GM21447 (cell line): ENCODE measurements around the gene HHIPL2.
"Not testable (repeated sequence)": the region's sequence is repeated elsewhere in the genome, so short reads cannot be mapped to it uniquely, and the experiment has no call there.

ENCODE experiments used
- ATAC-seq: cut with Tn5 transposase; IDR thresholded peaks from one replicate; pipeline ENCODE4 v1.9.1; 2021; ENCODE audit not compliant: unreplicated experiment

Gene HHIPL2

DNA sequence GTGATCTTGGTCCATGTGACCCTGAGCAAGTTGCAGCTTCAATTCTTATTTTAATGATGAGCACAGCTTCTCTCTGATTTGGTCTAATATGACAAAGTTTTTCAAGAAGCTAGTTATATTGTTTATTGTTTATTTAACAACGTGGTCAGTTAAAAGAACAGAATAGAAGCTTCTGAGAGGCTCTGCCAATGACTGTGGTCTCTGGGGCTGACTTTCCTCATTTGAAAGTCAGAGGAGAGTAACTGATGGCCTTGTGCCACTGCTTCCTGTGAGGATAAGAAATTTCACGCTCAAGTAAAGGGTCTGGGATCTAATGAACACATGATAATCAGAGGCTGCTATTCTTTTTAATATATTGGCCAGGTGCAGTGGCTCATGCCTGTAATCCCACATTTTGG is 7.3 kb downstream of the HHIPL2 start:
- ATAC-seq, result no peak

DNA sequence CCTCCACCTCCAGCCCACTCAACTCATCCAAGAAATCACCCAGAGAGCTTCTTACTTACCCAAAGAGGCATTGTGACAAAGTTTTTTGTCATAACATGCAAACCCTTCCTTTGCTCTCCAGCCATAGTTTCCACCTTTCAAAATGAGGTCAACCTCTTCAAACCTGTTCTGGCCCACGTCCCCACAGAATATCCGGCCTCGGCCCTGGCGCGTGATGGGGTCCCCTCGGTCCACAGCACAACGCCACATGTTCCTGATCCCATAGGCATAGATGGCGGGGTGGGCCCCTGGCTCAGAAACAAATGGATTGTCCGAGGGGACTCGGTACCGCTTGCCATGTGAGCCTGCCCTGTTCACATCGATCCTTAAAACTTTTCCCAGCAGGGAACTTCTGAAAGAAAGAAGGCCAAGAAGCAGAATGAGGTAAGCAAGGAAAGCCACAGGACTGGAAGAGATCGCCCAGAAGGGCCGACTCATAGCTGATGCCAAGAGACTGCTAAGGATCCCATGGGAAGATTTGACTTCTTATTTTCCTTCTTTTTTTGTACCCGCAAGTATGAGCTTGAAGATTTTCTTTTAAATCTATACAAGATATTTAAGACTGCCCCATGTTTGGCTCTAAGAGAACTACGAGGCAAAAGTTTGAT is 7.8 kb downstream of the HHIPL2 start:
- ATAC-seq, result no peak

DNA sequence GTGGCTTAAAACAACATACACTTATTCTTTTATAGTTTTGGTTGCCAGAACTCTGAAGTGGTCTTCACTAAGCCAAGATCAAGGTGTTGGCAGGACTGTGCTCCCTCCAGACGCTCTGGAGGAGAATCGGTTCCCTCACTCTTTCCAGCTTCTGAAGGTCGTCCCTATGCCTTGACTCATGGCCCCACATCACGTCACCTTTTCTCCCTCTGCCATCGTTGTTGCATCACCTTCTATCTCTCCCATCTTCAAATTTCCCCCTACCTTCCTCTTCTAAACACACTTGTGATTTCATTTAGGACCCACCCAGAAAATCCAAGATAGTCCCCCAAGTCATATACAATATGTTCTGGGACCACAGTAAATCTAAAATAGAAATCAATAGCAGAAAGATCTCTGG is 12.4 kb downstream of the HHIPL2 start:
- no peak for ATAC-seq

DNA sequence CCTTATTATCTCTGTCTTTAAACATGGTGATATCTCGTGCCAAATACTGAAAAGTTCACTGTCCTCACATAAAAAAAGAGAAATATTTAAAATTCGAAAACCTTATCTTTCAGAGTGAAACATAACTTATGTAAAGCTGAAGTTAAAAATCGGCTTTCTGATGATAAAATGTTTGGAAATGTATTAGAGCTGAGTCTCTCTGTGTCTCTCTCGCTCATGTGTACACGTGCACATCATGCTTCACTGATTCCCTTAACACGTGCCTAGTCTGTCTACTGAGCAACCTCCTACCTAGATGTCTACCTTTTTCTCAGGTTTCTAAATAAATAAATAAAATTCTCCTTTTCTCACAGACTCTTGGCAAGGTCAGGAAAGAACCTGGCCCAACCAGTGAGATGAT is 17.1 kb downstream of the HHIPL2 start:
- no peak for ATAC-seq

- no peak for ATAC-seq
These were observed 18.0 kb downstream of the HHIPL2 start for GRCh38 chr1:222529916-222530315.

DNA sequence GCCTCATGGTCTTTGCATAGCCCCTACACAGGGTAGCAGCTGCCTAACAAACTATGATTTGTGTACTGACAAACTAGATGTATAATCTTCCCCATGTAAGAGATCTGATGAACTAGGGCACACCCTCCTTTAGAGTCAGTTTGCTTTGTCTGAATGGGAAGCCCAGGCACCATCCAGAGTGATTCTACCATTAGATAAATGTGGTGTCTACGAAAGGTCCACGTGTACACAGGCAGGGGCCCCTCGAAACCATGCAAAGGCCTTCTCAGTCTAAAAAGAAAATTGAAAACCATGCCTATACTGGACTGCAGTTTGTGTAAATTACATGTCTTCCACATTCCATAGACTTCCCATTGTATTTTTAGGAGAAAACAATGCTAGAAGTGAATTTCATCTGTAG is 18.7 kb downstream of the HHIPL2 start:
- no peak for ATAC-seq

GRCh38 chr1:222525951-222526350 is 22.0 kb downstream of the HHIPL2 start:
- no peak for ATAC-seq

GRCh38 chr1:222523852-222524251 is 24.1 kb downstream of the HHIPL2 start:
- no peak for ATAC-seq

DNA sequence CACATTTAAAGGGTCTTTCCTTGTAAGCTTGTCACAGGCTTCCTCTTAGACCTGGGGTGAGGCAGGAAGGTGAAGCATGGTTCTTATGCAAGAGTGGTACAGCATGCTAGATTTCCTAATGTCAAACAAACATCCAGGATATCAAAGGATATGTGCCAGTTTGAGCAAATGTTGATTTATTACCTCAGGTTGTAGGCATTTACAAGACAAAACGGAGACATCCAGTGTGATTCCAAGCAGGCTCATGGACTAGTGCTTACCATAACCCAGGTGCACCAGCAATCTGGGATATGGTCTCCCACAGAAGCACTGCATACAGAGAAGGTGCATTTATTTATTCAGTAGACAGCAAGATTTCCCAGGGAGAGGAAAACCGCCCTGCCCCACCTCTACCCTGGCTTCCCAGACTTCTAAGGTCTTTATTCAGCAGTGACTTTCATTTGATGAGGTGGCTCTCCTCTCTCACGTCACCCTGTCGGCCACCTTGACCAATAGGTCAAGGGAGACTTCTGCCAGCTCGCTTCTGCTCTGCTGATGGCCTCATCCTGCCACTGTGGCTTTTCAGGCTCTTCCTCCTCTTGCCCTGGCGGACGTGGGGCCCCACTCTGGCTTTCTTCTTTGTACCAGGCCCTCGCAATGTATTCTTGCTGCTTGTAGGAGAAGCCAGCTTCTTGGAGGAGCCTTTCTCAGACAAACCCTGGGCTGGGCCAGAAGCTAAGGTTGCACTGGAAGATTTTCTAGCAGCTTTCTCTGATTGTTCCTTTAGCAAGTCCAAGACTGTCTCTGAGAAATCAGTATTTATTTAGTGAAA is 25.6 kb downstream of the HHIPL2 start:
- no peak for ATAC-seq

DNA sequence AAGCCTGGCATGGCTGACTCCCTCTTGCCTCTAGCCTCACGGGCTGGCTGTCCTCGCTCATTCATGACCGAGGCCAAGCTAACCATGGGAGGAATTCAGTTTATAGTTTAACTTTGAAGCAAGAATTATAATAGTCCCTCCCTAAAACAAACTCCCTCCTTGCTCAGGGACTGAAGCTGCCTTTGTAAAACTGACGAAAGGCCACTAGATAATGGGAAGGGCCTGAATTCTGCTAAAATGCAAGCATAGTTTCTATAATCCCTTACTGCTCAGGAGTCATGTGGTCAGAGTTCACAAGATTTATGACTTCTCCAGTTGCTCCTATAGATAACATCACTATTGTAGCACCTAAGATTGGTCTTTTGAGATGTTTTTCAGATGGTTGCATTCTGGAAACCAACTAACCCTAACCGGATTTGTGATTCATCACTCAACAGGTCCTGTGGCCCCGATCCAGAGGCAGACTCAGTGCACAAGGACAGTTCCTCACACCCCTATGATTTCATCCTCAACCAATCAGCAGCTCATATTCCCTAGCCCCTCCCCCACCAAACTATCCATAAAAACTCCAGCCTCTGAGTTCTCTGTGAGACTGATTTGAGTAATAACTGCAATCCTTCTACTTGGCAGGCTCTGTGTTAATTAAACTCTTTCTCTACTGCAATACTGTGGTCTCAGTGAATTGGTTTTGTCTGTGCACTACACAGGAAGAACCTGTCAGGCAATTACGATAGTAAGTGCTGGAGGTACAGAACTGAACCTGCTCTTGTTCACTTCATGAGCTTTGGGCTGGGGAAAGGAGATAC is 26.4 kb downstream of the HHIPL2 start:
- no peak for ATAC-seq

- not testable (repeated sequence) for ATAC-seq
These were observed 58.4 kb downstream of the HHIPL2 start for GRCh38 chr1:222489496-222489895.

DNA sequence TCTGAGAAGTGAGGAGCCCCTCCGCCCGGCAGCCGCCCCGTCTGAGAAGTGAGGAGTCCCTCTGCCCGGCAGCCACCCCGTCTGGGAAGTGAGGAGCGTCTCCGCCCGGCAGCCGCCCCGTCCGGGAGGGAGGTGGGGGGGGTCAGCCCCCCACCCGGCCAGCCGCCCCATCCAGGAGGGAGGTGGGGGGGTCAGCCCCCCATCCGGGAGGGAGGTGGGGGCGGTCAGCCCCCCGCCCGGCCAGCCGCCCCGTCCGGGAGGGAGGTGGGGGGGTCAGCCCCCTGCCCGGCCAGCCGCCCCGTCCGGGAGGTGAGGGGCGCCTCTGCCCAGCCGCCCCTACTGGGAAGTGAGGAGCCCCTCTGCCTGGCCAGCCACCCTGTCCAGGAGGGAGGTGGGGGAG is 60.1 kb downstream of the HHIPL2 start:
- not testable (repeated sequence) for ATAC-seq

DNA sequence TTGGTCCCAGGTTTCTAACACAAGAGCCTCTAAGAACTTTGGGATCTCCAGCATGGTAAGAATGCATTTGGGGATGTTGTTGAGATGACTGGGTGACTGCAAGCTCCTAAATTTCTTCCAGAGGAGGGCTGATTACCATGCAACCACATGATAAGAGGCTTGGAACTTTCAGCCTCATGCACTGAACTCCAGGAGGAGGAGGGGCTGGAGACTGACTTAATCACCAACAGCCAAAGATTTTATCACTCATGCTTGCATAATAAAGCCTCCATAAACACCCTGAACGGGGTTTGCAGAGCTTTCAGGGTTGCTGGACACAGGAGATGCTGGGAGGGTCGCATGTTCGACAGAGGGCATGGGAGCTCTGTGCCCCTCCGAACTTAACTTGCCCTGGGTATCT is 63.9 kb downstream of the HHIPL2 start:
- not testable (repeated sequence) for ATAC-seq

DNA sequence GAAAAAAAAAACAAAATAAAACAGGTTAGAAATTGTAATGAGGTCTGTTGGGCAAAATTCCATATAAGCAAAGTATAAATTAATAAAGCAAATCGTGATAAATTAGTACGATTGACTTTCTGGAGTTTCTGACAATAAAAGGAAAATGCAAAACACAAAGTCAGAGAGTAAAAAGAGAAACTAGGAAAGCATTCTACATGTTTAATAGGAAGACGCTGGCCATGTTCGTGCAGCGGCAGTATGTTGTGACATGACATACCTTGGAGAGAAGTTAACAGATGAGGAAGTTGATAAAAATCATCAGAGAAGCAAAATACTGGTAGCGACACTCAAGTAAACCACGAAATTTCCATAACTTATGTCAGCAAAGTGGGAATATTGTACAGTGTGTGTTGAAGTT is 68.3 kb downstream of the HHIPL2 start:
- not testable (repeated sequence) for ATAC-seq

- ATAC-seq, result not testable (repeated sequence)
These were observed 71.5 kb downstream of the HHIPL2 start for GRCh38 chr1:222476436-222476835.

GRCh38 chr1:222473717-222474116 is 74.2 kb downstream of the HHIPL2 start:
- not testable (repeated sequence) for ATAC-seq

DNA sequence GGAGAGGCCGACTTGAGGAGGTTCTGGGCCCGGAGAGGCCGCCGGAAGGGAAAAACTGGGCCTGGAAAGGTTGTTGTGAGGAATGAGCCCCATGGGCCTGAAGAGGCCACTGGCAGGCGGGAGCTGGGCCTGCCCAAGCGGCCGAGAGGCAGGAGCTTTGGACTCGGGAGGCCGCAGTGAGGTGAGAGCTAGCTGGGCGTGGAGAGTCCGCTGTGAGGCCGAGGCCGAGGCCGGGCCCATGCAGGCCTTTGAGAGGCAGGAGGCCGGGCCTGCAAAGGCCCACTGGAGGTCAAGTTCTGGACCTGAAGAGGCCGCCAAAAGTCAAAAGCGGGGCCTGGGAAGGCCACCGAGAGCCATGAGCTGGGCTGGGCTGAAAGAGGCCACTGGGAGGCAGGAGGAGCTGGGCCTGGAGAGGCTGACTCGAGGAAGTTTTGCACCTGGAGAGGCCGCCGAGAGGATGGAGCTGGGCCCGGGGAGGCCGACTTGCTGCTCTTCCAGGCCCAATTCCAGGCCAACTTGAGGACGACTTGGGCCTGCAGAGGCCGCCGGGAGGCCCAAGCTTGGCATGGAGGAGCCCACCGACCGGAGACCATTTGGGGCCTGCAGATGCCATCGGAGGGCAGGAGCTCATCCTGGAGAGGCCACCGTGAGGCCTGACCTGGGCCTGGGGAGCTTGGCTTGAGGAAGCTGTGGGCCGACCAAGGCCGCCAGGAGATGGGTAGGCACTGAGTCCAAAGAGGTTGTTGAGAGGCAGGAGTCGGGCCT is 74.9 kb downstream of the HHIPL2 start:
- not testable (repeated sequence) for ATAC-seq
